Hematopoietic multipotent progenitor cell treated with erythropoietin and hydrocortisone succinate and interleukin-3 and kit ligand, for 6 days (in vitro differentiated cells): ENCODE results near the gene MAPK6.

Source experiments
- DNase-seq: peaks from one replicate; pipeline ENCODE4 v3.0.0-alpha.2; 2015

MAPK6 gene

GRCh38 chr15:52010633-52011595, 8.1 kb upstream of the MAPK6 start:
- peak; percentile 72 for DNase-seq

GRCh38 chr15:52011711-52012144, 7.3 kb upstream of the MAPK6 start:
- DNase-seq = no peak

- DNase-seq = no peak
These were observed 6.8 kb upstream of the MAPK6 start for GRCh38 chr15:52012210-52012609.

- DNase-seq = peak; percentile 65
These were observed 5.7 kb upstream of the MAPK6 start for GRCh38 chr15:52013151-52013791.

- DNase-seq = no peak
These were observed 4.4 kb upstream of the MAPK6 start for GRCh38 chr15:52014616-52015015.

- DNase-seq = no peak
These were observed 2.7 kb upstream of the MAPK6 start for GRCh38 chr15:52016316-52016715.

- DNase-seq = no peak
These were observed 775 bp upstream of the MAPK6 start for GRCh38 chr15:52018244-52018643.

- DNase-seq = peak; percentile 85
These were observed 588 bp downstream of the MAPK6 start for GRCh38 chr15:52019394-52020220.

GRCh38 chr15:52020221-52021085, 1.4 kb downstream of the MAPK6 start:
- peak; percentile 39 for DNase-seq

- peak; percentile 93 for DNase-seq
These were observed 2.2 kb downstream of the MAPK6 start for GRCh38 chr15:52021128-52021671.

GRCh38 chr15:52021892-52022540, 3.0 kb downstream of the MAPK6 start:
- no peak for DNase-seq

GRCh38 chr15:52023169-52023922, 4.3 kb downstream of the MAPK6 start:
- no peak for DNase-seq

- no peak for DNase-seq
These were observed 9.5 kb downstream of the MAPK6 start for GRCh38 chr15:52028431-52029093.

GRCh38 chr15:52030010-52030409, 11.0 kb downstream of the MAPK6 start:
- no peak for DNase-seq

- peak; percentile 75 for DNase-seq
These were observed 12.5 kb downstream of the MAPK6 start for GRCh38 chr15:52031556-52031955.

- no peak for DNase-seq
These were observed 19.0 kb downstream of the MAPK6 start for GRCh38 chr15:52037889-52038505.

GRCh38 chr15:52039925-52040781, 21.1 kb downstream of the MAPK6 start:
- DNase-seq = no peak

- no peak for DNase-seq
These were observed 23.2 kb downstream of the MAPK6 start for GRCh38 chr15:52042051-52042851.
